HG03280 (cell line): Measurements from ENCODE around the gene TBX10.
"Not testable (repeated sequence)": the region's sequence is repeated elsewhere in the genome, so short reads cannot be mapped to it uniquely, and the experiment has no call there.

ENCODE experiments used
- ATAC-seq: cut with Tn5 transposase; IDR thresholded peaks from one replicate; pipeline ENCODE4 v1.9.1; 2021; ENCODE audit warnings: mild to moderate bottlenecking, moderate library complexity; ENCODE audit not compliant: unreplicated experiment

Gene TBX10

DNA sequence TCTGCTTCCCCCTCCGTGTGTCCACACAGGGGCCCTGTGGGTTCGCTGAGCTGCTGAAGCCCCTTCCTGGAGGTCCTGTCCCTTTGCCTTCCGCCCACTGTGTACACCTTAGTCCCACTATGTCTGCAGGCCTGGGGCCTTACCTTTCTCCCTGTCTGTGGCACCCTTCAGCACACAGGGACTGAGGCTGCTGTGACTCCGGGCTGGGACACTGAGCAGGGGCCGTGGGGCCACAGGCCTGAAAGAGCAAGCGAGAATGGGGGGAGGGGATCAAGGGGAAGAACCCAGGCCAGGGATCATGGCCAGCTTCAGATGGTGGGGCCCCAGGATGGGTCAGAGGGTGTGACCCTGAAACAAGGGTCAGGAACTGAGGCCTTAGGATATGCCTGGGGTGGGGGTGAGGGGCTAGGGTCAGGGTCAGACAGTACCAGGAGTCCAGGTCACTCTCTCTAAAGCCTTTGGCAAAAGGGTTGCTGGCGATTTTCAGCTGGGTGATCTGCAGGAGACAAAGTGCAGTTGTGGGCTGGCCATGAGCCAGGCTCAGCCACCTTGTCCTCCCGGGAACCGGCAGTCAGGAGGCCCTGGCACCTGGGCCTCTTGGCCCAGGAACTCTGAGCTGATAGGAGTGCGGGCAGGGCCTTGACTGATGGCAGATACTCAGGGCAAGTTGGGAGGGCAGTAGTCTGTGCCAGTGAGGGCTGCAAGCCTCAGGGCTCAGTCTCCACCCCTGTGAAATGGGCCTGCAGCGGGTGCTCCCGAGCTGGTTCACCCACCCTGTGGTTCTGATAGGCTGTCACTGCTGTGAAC, 7.2 kb downstream of the TBX10 start:
- ATAC-seq, result no peak

DNA sequence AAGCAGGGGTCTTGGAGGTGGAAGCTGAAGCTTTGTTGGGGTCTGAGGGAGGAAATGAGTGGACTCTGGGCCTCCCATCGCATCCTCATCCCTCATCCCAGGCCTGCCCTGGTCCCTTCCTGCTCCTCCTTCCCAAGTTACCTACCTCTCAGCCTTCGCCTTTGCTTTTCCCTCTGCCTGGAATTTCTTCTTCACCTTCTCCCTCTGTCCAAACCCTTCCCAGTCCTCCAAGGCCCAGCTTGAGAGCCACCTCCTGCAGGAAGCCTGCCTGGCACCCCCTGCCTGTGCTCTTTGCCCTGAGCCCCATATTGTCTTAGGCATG, 7.7 kb downstream of the TBX10 start:
- ATAC-seq, result no peak

- ATAC-seq, result no peak
These were observed 8.2 kb downstream of the TBX10 start for GRCh38 chr11:67631411-67631810.

DNA sequence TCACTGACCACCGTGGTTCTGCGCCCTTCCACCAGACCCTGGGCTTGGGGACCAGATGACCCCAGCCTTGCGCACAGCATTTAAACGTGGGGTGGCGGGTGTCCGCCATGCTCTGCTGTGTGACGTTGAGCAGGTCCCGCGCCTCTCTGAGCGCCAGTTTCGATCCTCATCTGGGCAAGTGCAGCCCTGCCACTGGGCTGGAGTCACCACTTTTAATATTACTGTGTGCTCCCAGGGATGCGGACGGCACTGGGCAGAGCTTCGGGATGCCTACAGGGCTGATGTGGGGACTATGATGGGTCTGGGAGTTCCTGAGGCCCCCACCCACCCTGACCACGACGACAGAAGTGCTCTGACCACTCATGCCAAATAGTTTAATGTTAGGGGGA, 8.6 kb downstream of the TBX10 start:
- no peak for ATAC-seq

DNA sequence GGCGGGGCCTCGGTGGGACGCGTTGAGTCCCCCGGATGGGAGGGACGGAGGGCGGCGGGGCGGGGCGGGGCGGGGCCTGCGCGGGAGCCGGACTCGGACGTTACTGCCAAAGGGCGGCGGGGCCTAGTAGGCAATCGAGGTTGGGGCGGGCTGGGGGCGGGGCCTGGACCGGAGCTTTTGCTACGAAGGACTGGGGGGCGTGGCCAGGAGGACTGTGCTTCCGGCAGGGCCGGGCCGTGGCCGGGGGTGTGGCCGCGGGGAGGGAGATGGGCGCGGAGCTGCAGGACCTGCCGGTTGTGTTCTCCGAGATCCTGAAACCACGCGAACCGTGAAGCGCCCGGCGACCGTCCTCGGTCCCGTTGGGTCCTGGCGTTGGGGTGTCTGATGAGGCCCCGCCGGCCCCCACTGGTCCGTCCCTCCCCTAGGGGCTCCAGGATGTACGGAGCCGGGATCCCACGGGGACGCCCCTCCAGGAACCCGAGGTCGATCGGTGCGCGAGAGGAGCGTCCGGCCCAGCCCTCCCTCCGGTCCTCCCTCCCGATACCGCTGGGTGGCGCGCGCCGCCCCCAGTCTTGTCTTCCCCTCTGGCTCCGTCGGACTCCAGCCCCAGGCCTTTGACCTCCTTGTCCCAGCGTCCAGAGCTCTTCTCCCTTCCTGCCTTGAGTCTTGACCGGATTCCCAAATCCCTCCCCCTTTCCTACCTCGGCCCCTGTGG, 9.2 kb downstream of the TBX10 start:
- ATAC-seq, result peak; percentile 68

DNA sequence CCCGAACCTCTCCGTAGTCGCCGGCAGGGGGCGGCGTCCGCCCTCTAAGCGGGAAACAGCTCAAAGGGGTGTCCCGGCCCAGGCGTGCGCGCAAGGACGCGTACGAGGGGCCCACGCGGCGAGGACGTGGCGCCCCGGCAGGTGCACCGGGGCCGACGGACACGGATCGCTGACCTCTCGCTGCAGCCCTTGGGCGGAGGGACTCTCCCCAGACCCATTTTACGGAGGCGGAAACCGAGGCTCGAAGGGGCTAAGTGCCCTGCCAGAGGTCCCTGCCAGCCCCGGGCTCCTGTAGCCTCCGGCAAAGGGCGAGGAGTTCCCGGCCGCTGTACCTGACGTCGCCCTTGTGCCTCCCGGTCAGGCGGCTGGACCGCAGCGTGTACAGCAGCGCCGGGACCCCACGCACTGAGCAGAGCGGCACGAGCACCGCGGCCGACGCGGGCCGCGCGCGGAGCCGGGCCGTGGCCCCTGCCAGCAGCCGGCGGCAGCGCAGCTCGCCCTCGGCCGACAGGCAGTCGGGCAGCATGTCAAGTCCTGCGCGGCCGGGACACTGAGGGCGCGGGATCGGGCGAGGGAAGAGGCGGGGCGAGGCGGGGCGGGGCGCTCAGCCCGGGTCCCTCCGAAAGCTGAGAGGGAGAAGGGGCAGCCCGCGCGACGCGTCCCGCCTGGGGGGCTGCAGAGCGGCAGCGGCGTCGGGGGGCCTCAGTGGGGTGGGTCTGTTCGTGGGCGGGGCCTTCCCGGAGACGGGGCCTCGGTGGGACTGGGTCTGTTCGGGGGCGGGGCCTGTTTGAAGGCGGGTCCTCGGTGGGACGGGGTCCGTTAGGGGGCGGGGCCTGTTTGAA, 10.0 kb downstream of the TBX10 start, which contains the start of gene NUDT8:
Gene NUDT8, minus strand, starts transcription at position 552 of the 842 bp plus-strand sequence. Its CDS starts 26 bp downstream, at position 526.
- ATAC-seq, result peak; percentile 57

DNA sequence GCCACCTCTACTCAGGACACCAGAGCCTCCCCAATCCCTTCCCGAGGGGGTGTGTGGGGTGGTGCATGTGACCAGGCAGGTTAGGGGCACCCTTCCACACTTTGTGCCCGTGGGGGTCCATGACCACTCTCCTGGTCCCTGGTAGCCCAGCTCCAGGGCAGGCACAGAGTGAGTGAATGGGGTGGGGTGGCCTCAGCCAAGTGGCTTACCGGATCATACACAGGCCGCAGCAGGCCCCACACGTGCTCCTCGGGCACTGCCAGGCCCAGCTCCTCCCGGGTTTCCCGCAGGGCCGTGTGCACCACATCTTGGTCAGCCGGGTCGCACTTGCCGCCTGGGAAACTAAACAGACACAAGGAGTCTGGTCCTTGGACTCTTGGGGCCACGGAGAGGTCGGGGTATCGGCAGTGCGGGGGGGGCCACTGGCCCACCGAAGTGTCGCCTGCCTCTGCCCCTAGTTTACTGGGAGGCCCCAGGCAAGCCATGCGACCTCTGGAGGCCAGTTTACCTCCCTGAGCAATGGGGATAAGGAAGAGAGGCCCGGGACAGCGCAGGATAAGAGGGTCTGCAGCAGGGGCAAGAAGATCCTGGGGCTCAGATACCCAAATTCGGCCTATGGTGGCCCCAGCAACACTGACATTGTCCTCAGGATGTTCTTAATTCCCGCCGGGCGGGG, 10.7 kb downstream of the TBX10 start:
- ATAC-seq, result no peak

- no peak for ATAC-seq
These were observed 11.5 kb downstream of the TBX10 start for GRCh38 chr11:67627812-67628624.

DNA sequence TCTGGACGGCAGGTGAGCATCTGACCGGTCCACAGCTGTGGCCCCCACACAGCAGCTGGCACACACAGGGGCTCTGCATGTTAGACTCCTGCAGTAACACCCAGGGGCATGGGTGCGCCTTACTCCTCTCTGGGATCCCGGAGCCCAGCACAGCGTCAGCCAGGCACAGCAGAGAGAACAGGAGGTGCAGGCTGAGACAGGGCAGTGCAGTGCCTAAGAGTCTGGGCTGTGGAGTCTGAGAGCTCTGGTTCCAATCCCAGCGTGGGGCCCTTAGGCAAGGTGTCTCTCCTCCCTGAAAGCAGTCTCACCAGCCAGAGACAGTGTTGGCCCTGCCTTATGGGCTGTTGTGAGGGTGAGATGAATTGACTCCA, 12.1 kb downstream of the TBX10 start:
- no peak for ATAC-seq

DNA sequence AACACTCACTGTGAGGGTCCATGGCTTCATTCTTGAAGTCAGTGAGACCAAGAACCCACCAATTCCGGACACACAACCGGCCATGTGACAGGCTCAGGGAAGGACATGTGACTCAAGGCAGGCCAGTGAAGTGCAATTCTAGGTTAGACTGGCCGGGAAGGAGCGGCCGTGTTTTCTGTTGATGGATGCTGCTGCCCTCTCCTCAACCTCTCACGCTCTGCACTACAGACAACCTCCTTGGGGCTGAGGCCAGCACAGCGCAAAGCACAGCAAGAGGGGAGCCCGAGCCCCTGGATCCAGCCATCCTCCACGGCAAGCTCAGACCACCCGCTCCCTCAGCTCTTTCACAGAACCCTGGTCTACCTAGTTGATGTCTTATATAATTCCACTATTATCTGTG, 12.6 kb downstream of the TBX10 start:
- ATAC-seq, result no peak

DNA sequence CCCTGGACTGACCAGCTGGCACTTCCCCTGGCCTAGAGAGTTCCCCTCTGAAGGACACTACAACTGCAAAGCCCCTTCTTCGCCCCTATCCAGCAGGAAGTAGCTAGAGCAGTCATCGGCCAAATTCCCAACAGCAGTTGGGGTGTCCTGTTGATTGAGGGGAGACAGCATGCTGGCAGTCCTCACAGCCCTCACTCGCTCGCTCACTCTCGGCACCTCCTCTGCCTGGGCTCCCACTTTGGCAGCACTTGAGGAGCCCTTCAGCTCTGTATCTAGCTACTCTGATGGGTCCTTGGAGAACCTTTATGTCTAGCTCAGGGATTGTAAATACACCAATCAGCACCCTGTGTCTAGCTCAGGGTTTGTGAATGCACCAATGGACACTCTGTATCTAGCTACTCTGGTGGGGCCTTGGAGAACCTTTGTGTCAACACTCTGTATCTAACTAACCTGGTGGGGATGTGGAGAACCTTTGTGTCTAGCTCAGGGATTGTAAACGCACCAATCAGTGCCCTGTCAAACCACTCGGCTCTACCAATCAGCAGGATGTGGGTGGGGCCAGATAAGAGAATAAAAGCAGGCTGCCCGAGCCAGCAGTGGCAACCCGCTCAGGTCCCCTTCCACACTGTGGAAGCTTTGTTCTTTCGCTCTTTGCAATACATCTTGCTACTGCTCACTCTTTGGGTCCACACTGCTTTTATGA, 13.3 kb downstream of the TBX10 start:
- ATAC-seq, result not testable (repeated sequence)

- ATAC-seq, result not testable (repeated sequence)
These were observed 15.8 kb downstream of the TBX10 start for GRCh38 chr11:67623795-67624194.

GRCh38 chr11:67622905-67623304, 16.7 kb downstream of the TBX10 start:
- not testable (repeated sequence) for ATAC-seq

- ATAC-seq, result not testable (repeated sequence)
These were observed 17.6 kb downstream of the TBX10 start for GRCh38 chr11:67621928-67622327.

DNA sequence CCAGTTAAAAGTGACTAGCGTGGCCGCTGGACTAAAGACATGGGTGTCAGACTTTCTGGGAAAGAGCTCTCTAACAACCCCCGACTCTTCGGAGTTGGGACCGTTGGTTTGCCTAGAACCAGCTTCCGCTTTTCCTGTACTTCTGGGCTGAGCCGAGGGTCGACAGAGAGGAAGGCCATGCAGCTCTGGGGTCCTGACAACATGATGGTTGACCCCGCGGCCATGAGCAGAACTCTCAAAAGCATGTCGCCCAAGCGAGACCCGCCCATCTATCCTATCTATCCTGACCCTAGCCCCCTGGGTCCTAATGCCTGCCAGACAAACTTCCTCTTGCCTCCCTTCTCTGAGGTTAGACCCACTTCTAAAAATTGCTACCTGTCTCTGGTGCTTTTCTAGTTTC, 18.9 kb downstream of the TBX10 start:
- not testable (repeated sequence) for ATAC-seq

DNA sequence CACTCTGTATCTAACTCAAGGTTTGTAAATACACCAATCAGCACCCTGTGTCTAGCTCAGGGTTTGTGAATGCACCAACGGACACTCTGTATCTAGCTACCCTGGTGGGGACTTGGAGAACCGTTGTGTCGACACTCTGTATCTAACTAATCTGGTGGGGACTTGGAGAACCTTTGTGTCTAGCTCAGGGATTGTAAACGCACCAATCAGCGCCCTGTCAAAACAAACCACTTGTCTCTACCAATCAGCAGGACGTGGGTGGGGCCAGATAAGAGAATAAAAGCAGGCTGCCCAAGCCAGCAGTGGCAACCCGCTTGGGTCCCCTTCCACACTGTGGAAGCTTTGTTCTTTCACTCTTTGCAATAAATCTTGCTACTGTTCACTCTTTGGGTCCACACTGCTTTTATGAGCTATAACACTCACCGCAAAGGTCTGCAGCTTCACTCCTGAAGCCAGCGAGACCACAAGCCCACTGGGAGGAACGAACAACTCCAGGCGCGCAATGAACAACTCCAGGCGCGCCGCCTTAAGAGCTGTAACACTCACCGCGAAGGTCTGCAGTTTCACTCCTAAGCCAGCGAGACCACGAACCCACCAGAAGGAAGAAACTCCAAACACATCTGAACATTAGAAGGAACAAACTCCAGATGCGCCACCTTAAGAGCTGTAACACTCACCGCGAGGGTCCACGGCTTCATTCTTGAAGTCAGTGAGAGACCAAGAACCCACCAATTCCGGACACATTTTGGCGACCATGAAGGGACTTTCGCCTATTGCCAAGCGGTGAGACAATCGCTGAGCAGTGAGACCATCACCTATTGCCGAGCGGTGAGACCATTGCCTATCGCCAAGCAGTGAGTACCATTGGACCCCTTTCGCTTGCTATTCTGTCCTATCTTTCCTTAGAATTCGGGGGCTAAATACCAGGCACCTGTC, 19.6 kb downstream of the TBX10 start:
- ATAC-seq, result not testable (repeated sequence)

DNA sequence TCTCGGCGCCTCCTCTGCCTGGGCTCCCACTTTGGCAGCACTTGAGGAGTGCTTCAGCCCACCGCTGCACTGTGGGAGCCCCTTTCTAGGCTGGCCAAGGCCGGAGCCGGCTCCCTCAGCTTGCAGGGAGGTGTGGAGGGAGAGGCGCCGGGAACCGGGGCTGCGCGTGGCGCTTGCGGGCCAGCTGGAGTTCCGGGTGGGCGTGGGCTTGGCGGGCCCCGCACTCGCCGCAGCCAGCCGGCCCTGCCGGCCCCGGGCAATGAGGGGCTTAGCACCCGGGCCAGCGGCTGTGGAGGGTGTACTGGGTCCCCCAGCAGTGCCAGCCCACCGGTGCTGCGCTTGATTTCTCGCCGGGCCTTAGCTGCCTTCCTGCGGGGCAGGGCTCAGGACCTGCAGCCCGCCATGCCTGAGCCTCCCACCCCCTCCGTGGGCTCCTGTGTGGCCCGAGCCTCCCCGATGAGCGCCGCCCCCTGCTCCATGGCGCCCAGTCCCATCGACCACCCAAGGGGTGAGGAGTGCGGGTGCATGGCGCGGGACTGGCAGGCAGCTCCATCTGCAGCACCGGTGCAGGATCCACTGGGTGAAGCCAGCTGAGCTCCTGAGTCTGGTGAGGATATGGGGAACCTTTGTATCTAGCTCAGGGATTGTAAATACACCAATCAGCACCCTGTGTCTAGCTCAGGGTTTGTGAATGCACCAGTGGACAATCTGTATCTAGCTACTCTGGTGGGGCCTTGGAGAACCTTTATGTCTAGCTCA, 20.5 kb downstream of the TBX10 start:
- ATAC-seq, result not testable (repeated sequence)
